GM23338 (cell line): ENCODE results near the gene SORCS2. TPM values are rescaled to one million over a fixed set of nuclear protein-coding genes. Genes with fewer than 3 reads are reported as not detected.

Experiments
- ATAC-seq: fragments of 200-7000 bp; cut with Tn5 transposase; 3 replicates; pipeline ENCODE4 v1.9.1; 2020
- DNase-seq: peaks from one replicate; pipeline ENCODE4 v3.0.0-alpha.2; 2015; ENCODE audit warnings: low spot score
- H2AFZ ChIP-seq: fragments of 200-600 bp; sonication (generic); 2 replicates; pipeline ENCODE4 v1.8.0; 2016; ENCODE audit warnings: antibody characterized with exemption, mild to moderate bottlenecking, moderate library complexity
- H3F3A ChIP-seq: fragments of 200-600 bp; sonication (generic); replicated peaks from 2 replicates; pipeline ENCODE4 v1.8.0; 2017; ENCODE audit warnings: antibody characterized with exemption, mixed run types, low read depth
- H3K27ac ChIP-seq: fragments of 200-600 bp; sonication (generic); 2 replicates; pipeline ENCODE4 v1.6.1; 2016; ENCODE audit warnings: low read depth
- H3K27me3 ChIP-seq: fragments of 200-600 bp; sonication (generic); 2 replicates; pipeline ENCODE4 v1.8.0; 2016; ENCODE audit warnings: mild to moderate bottlenecking, mixed run types, moderate library complexity; ENCODE audit not compliant: insufficient read depth
- H3K36me3 ChIP-seq: fragments of 200-600 bp; sonication (generic); 2 replicates; pipeline ENCODE4 v1.8.0; 2016; ENCODE audit warnings: mild to moderate bottlenecking; ENCODE audit not compliant: insufficient read depth
- H3K4me1 ChIP-seq: fragments of 200-600 bp; sonication (generic); 2 replicates; pipeline ENCODE4 v1.8.0; 2016; ENCODE audit warnings: mild to moderate bottlenecking, moderate library complexity; ENCODE audit not compliant: insufficient read depth
- H3K4me2 ChIP-seq: fragments of 200-600 bp; sonication (generic); 2 replicates; pipeline ENCODE4 v1.7.1; 2017; ENCODE audit warnings: mixed run types
- H3K4me3 ChIP-seq: fragments of 200-600 bp; sonication (generic); 2 replicates; pipeline ENCODE4 v1.6.1; 2016; ENCODE audit warnings: mixed run types
- H3K79me2 ChIP-seq: fragments of 200-600 bp; sonication (generic); replicated peaks from 2 replicates; pipeline ENCODE4 v1.8.0; 2017; ENCODE audit warnings: mild to moderate bottlenecking; ENCODE audit not compliant: insufficient read depth
- H3K9me2 ChIP-seq: fragments of 200-600 bp; sonication (generic); 2 replicates; pipeline ENCODE4 v1.8.0; 2017; ENCODE audit not compliant: insufficient read depth
- H4K20me1 ChIP-seq: fragments of 200-600 bp; sonication (generic); replicated peaks from 2 replicates; pipeline ENCODE4 v1.8.0; 2017; ENCODE audit warnings: mild to moderate bottlenecking; ENCODE audit not compliant: insufficient read depth
- H3K27ac Mint-ChIP-seq: 2 replicates; pipeline ENCODE4 v1.8.0; 2020; ENCODE audit warnings: inconsistent platforms, mild to moderate bottlenecking, moderate library complexity, mixed read lengths
- H3K27me3 Mint-ChIP-seq: 3 replicates; pipeline ENCODE4 v1.8.0; 2022; ENCODE audit warnings: low read depth, mild to moderate bottlenecking, moderate library complexity, mixed read lengths, inconsistent platforms; ENCODE audit not compliant: insufficient read depth, poor library complexity
- H3K36me3 Mint-ChIP-seq: 3 replicates; pipeline ENCODE4 v1.8.0; 2021; ENCODE audit warnings: low read depth, mild to moderate bottlenecking, inconsistent platforms, moderate library complexity, mixed read lengths
- H3K4me1 Mint-ChIP-seq: 3 replicates; pipeline ENCODE4 v1.8.0; 2020; ENCODE audit warnings: mild to moderate bottlenecking, inconsistent platforms, mixed read lengths
- H3K4me3 Mint-ChIP-seq: 3 replicates; pipeline ENCODE4 v1.8.0; 2021; ENCODE audit warnings: moderate library complexity, mild to moderate bottlenecking, inconsistent platforms, mixed read lengths
- H3K9me3 Mint-ChIP-seq: 3 replicates; pipeline ENCODE4 v1.8.0; 2020; ENCODE audit warnings: moderate library complexity, mild to moderate bottlenecking, inconsistent platforms, mixed read lengths
- CREB1 ChIP-seq: fragments of 250-450 bp; sonication (Bioruptor Pico); IDR thresholded peaks from 2 replicates; pipeline ENCODE4 v1.5.0; 2020; ENCODE audit warnings: low read depth, mild to moderate bottlenecking, moderate library complexity
- EZH2 ChIP-seq: fragments of 200-600 bp; sonication (generic); IDR thresholded peaks from one replicate; pipeline ENCODE4 v1.8.0; 2017; ENCODE audit warnings: antibody characterized with exemption, mild to moderate bottlenecking, low read depth; ENCODE audit not compliant: unreplicated experiment
- EZH2phosphoT487 ChIP-seq: fragments of 200-600 bp; sonication (generic); IDR thresholded peaks from one replicate; pipeline ENCODE4 v1.8.1; 2018; ENCODE audit warnings: antibody characterized with exemption; ENCODE audit not compliant: unreplicated experiment
- JUNB ChIP-seq: IDR thresholded peaks from one replicate; pipeline ENCODE4 v1.6.1; 2016; ENCODE audit warnings: antibody characterized with exemption; ENCODE audit not compliant: unreplicated experiment
- ZNF114 ChIP-seq: fragments of 250-450 bp; sonication (Bioruptor Pico); IDR thresholded peaks from 2 replicates; pipeline ENCODE4 v1.5.0; 2020; ENCODE audit warnings: mild to moderate bottlenecking, moderate library complexity
- ZNF331 ChIP-seq: fragments of 250-450 bp; sonication (Bioruptor Pico); IDR thresholded peaks from 2 replicates; pipeline ENCODE4 v1.5.0; 2020; ENCODE audit warnings: low read depth, mild to moderate bottlenecking, moderate library complexity
- ZNF462 ChIP-seq: fragments of 250-450 bp; sonication (Bioruptor Pico); IDR thresholded peaks from 2 replicates; pipeline ENCODE4 v1.5.0; 2020; ENCODE audit warnings: mild to moderate bottlenecking, moderate library complexity
- polyA plus RNA-seq: library from polyadenylated mRNA; unstranded; fragments of >200 nt; fragmentation: Nextera tagmentation; extraction: Ambion mirVana; gene quantifications from 2 replicates; pipeline ENCODE4 v1.2.1, GENCODE V29; 2016
- total RNA-seq: library from RNA; depleted of rRNA; stranded (reverse); fragments of >200 nt; shearing (Covaris generic); gene quantifications from 2 replicates; pipeline ENCODE4 v1.2.3, GENCODE V29; 2014
- TF ChIP-seq, protein P1 (sequence below): IDR thresholded peaks from 2 replicates; pipeline ENCODE4 v1.6.1; 2016; ENCODE audit warnings: antibody characterized with exemption
- TF ChIP-seq, protein P2 (sequence below): IDR thresholded peaks from one replicate; pipeline ENCODE4 v1.6.1; 2018; ENCODE audit warnings: antibody characterized with exemption; ENCODE audit not compliant: unreplicated experiment

Gene SORCS2
- total and polyA plus RNA-seq, 2 experiments from 2014 or later: 0.47 to 2.4 TPM

DNA sequence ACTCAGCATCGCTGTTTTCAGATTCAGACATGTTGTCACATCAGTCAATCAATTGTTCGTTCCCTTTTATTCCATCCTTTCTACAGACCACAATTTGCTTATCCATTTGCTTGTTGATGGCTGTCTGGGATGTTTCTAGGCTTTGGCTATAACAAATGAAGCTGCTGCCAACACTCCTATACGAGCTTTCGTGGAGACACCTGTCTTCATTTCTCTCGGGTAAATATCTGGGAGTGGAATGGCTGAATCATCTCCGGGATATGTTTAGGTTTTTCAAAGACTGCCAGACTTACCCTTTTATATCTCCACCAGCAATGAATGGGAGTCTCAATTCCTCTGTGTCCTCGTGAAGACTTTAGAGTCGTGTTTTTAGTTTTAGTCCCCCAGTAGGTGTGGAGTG is 118.9 kb downstream of the SORCS2 start:
- no peak overlapping the region for H3K4me3 Mint-ChIP-seq
- H3K27me3 ChIP-seq: no peaks in the 10 kb centered on the region
- ATAC-seq (no peak), DNase-seq (no peak)
- peaks cover 22% of the 10 kb centered on the region for H3K4me1 Mint-ChIP-seq
- H3K4me3 ChIP-seq: no peak overlapping the region
- no peaks in the 10 kb centered on the region for H3F3A ChIP-seq
- no peak overlapping the region for H2AFZ ChIP-seq
- H3K27me3 Mint-ChIP-seq: peaks cover 18% of the 10 kb centered on the region
- peak overlapping the region; percentile 38; the same call in 1 of the 2 replicates for H3K27ac Mint-ChIP-seq
- peaks cover 12% of the 10 kb centered on the region for H3K4me1 ChIP-seq
- H3K9me2 ChIP-seq: no peaks in the 10 kb centered on the region
- no peaks in the 10 kb centered on the region; the same call in none of the 3 replicates for H3K9me3 Mint-ChIP-seq
- H3K36me3 ChIP-seq: no peaks in the 10 kb centered on the region
- H3K27ac ChIP-seq: no peak overlapping the region
- H4K20me1 ChIP-seq: no peaks in the 10 kb centered on the region
- H3K79me2 ChIP-seq: no peaks in the 10 kb centered on the region
- no peaks in the 10 kb centered on the region for H3K36me3 Mint-ChIP-seq
- TF ChIP-seq, protein P1, sequence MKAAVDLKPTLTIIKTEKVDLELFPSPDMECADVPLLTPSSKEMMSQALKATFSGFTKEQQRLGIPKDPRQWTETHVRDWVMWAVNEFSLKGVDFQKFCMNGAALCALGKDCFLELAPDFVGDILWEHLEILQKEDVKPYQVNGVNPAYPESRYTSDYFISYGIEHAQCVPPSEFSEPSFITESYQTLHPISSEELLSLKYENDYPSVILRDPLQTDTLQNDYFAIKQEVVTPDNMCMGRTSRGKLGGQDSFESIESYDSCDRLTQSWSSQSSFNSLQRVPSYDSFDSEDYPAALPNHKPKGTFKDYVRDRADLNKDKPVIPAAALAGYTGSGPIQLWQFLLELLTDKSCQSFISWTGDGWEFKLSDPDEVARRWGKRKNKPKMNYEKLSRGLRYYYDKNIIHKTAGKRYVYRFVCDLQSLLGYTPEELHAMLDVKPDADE: no peak
- TF ChIP-seq JUNB (no peak), EZH2 (no peak), ZNF114 (CRISPR knock-in tag) (no peak), ZNF331 (CRISPR knock-in tag) (no peak), CREB1 (no peak), ZNF462 (CRISPR knock-in tag) (no peak), EZH2phosphoT487 (no peak)
- TF ChIP-seq, protein P2, sequence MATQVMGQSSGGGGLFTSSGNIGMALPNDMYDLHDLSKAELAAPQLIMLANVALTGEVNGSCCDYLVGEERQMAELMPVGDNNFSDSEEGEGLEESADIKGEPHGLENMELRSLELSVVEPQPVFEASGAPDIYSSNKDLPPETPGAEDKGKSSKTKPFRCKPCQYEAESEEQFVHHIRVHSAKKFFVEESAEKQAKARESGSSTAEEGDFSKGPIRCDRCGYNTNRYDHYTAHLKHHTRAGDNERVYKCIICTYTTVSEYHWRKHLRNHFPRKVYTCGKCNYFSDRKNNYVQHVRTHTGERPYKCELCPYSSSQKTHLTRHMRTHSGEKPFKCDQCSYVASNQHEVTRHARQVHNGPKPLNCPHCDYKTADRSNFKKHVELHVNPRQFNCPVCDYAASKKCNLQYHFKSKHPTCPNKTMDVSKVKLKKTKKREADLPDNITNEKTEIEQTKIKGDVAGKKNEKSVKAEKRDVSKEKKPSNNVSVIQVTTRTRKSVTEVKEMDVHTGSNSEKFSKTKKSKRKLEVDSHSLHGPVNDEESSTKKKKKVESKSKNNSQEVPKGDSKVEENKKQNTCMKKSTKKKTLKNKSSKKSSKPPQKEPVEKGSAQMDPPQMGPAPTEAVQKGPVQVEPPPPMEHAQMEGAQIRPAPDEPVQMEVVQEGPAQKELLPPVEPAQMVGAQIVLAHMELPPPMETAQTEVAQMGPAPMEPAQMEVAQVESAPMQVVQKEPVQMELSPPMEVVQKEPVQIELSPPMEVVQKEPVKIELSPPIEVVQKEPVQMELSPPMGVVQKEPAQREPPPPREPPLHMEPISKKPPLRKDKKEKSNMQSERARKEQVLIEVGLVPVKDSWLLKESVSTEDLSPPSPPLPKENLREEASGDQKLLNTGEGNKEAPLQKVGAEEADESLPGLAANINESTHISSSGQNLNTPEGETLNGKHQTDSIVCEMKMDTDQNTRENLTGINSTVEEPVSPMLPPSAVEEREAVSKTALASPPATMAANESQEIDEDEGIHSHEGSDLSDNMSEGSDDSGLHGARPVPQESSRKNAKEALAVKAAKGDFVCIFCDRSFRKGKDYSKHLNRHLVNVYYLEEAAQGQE: no peak
- no peak overlapping the region for H3K4me2 ChIP-seq
